HepG2 (cell line): ENCODE measurements around the gene SEMA4B. TPM values are rescaled to one million over a fixed set of nuclear protein-coding genes. Genes with fewer than 3 reads are reported as not detected.

Source experiments
- ATF5 ChIP-seq: sonication (generic); formaldehyde crosslinking; IDR thresholded peaks from 2 replicates; pipeline ENCODE4 v1.4.0; 2020; ENCODE audit warnings: mild to moderate bottlenecking, low read depth, missing genetic modification reagents
- BRCA1 ChIP-seq: sonication (generic); formaldehyde crosslinking; IDR thresholded peaks from 2 replicates; pipeline ENCODE4 v1.4.0; 2020; ENCODE audit warnings: missing genetic modification reagents
- CREB1 ChIP-seq, 2 experiments: fragments of 450-650 bp in 1 of 2; IDR thresholded peaks; 2 replicates each; pipeline ENCODE4 v1.6.1; 2016 to 2017; ENCODE audit warnings: control low read depth in 1 of 2, mild to moderate bottlenecking in 1 of 2, missing compliant biosample characterization in 1 of 2, missing genetic modification characterization in 1 of 2
- CREB3 ChIP-seq: sonication (generic); formaldehyde crosslinking; IDR thresholded peaks from 2 replicates; pipeline ENCODE4 v1.5.0; 2020; ENCODE audit warnings: missing genetic modification reagents
- HES4 ChIP-seq: sonication (generic); formaldehyde crosslinking; IDR thresholded peaks from 2 replicates; pipeline ENCODE4 v1.9.0; 2021; ENCODE audit warnings: mild to moderate bottlenecking, missing genetic modification reagents, borderline replicate concordance
- KDM5B ChIP-seq: sonication (generic); formaldehyde crosslinking; IDR thresholded peaks from 2 replicates; pipeline ENCODE4 v1.4.0; 2020; ENCODE audit warnings: missing genetic modification reagents, mild to moderate bottlenecking, borderline replicate concordance
- MXD4 ChIP-seq: IDR thresholded peaks from 2 replicates; pipeline ENCODE4 v1.6.1; 2016; ENCODE audit warnings: mild to moderate bottlenecking, missing biosample characterization, missing genetic modification reagents
- NFKB2 ChIP-seq: sonication (generic); formaldehyde crosslinking; IDR thresholded peaks from 2 replicates; pipeline ENCODE4 v1.4.0; 2020; ENCODE audit warnings: missing genetic modification reagents, borderline replicate concordance
- RARA ChIP-seq: IDR thresholded peaks from 2 replicates; pipeline ENCODE4 v1.6.1; 2016; ENCODE audit warnings: missing genetic modification reagents, missing compliant biosample characterization
- RARG ChIP-seq: sonication (generic); formaldehyde crosslinking; IDR thresholded peaks from 2 replicates; pipeline ENCODE4 v1.4.0; 2020; ENCODE audit warnings: low read depth, mild to moderate bottlenecking, missing genetic modification reagents
- RXRB ChIP-seq: IDR thresholded peaks from 2 replicates; pipeline ENCODE4 v1.6.1; 2016; ENCODE audit warnings: borderline replicate concordance, missing genetic modification reagents, missing compliant biosample characterization
- SRSF9 ChIP-seq: fragments of 200-400 bp; formaldehyde crosslinking; IDR thresholded peaks from 2 replicates; pipeline ENCODE4 v1.6.1; 2018; ENCODE audit warnings: borderline replicate concordance, mild to moderate bottlenecking, low read depth, low read length; ENCODE audit not compliant: insufficient read depth, poor library complexity, severe bottlenecking
- SYNCRIP ChIP-seq: fragments of 200-400 bp; formaldehyde crosslinking; IDR thresholded peaks from 2 replicates; pipeline ENCODE4 v1.6.1; 2018; ENCODE audit warnings: mild to moderate bottlenecking, low read depth, low read length; ENCODE audit not compliant: insufficient read depth
- ZGPAT ChIP-seq: IDR thresholded peaks from 2 replicates; pipeline ENCODE4 v1.6.1; 2016; ENCODE audit warnings: mild to moderate bottlenecking
- ZKSCAN5 ChIP-seq: sonication (generic); formaldehyde crosslinking; IDR thresholded peaks from 2 replicates; pipeline ENCODE4 v1.5.1; 2020; ENCODE audit warnings: mild to moderate bottlenecking, missing genetic modification reagents
- ZMAT3 ChIP-seq: sonication (generic); formaldehyde crosslinking; conservative IDR thresholded peaks from 2 replicates; pipeline ENCODE4 v1.7.0; 2021; ENCODE audit warnings: missing genetic modification reagents
- ZNF235 ChIP-seq: sonication (generic); formaldehyde crosslinking; IDR thresholded peaks from 2 replicates; pipeline ENCODE4 v1.8.1; 2023; ENCODE audit warnings: mild to moderate bottlenecking, missing genetic modification reagents, borderline replicate concordance
- ZNF550 ChIP-seq: sonication (generic); formaldehyde crosslinking; IDR thresholded peaks from 2 replicates; pipeline ENCODE4 v1.4.0; 2020; ENCODE audit warnings: mild to moderate bottlenecking, missing genetic modification reagents, borderline replicate concordance
- ZNF589 ChIP-seq: sonication (generic); formaldehyde crosslinking; conservative IDR thresholded peaks from 2 replicates; pipeline ENCODE4 v1.8.0; 2022; ENCODE audit warnings: mild to moderate bottlenecking, moderate library complexity, missing genetic modification reagents
- ZNF800 ChIP-seq: sonication (generic); formaldehyde crosslinking; IDR thresholded peaks from 2 replicates; pipeline ENCODE4 v1.4.0; 2020; ENCODE audit warnings: missing genetic modification reagents
- ZNF83 ChIP-seq: sonication (generic); formaldehyde crosslinking; IDR thresholded peaks from 2 replicates; pipeline ENCODE4 v1.4.0; 2020; ENCODE audit warnings: missing genetic modification reagents, mild to moderate bottlenecking, borderline replicate concordance
- polyA plus RNA-seq, 8 experiments: library from polyadenylated mRNA; depleted of rRNA in 3 of 8; stranded (reverse) in 7 of 8; unstranded in 1 of 8; fragments of >200 nt; fragmentation: Illumina TruSeq in 4 of 8; extraction: Trizol in 4 of 8; gene quantifications; 2 replicates each; pipeline versions ENCODE4 v1.2.1 to v1.2.3, GENCODE V29; 2011 to 2016; ENCODE audit warnings: low read depth in 4 of 8, missing spikeins in 1 of 8, mixed read lengths in 1 of 8; ENCODE audit not compliant: insufficient read depth in 1 of 8
- total RNA-seq, 5 experiments: library from RNA; depleted of rRNA; stranded (reverse); fragments of >200 nt; fragmentation: Illumina TruSeq; extraction: Trizol; gene quantifications; 2 replicates each; pipeline ENCODE4 v1.2.3, GENCODE V29; 2016; ENCODE audit warnings: low read depth in 1 of 5
- TF ChIP-seq, protein P1 (sequence below): sonication (generic); formaldehyde crosslinking; IDR thresholded peaks from 2 replicates; pipeline ENCODE4 v1.9.0; 2021; ENCODE audit warnings: missing genetic modification reagents, borderline replicate concordance

The SEMA4B gene
- total and polyA plus RNA-seq, 2 of the 13 experiments (the other 11 are each of a cell fraction or from before 2014, with no cell fraction given) = 2.1 to 17.0 TPM

- TF ChIP-seq ATF5 (CRISPR knock-in tag) = no peak
- peak; percentile 71 for TF ChIP-seq RARA (CRISPR knock-in tag)
- peak; percentile 70; the same call in 1 of the 2 replicates for TF ChIP-seq KDM5B (CRISPR knock-in tag)
- no peak for TF ChIP-seq ZNF550 (CRISPR knock-in tag)
- TF ChIP-seq ZNF83 (CRISPR knock-in tag) = 0 out of 2 replicates have a peak, but pooled peaks have one; percentile 11
- TF ChIP-seq ZNF800 (CRISPR knock-in tag) = peak; percentile 89
- TF ChIP-seq ZNF589 (CRISPR knock-in tag) = no peak
- TF ChIP-seq ZKSCAN5 = no peak
- TF ChIP-seq CREB1 (IDR thresholded peaks at IDR 0.05) = no peak
- no peak for TF ChIP-seq CREB1 (CRISPR knock-in tag; IDR thresholded peaks at IDR 0.05)
- peak; percentile 63; the same call in 1 of the 2 replicates for TF ChIP-seq NFKB2 (CRISPR knock-in tag)
- no peak for TF ChIP-seq CREB3 (CRISPR knock-in tag)
- 0 out of 2 replicates have a peak, but pooled peaks have one; percentile 60 for TF ChIP-seq MXD4 (CRISPR knock-in tag)
- TF ChIP-seq SRSF9 = no peak
- TF ChIP-seq, protein P1, sequence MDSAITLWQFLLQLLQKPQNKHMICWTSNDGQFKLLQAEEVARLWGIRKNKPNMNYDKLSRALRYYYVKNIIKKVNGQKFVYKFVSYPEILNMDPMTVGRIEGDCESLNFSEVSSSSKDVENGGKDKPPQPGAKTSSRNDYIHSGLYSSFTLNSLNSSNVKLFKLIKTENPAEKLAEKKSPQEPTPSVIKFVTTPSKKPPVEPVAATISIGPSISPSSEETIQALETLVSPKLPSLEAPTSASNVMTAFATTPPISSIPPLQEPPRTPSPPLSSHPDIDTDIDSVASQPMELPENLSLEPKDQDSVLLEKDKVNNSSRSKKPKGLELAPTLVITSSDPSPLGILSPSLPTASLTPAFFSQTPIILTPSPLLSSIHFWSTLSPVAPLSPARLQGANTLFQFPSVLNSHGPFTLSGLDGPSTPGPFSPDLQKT = no peak
- TF ChIP-seq RXRB (CRISPR knock-in tag) = no peak; the same call in 1 of the 2 replicates
- peak; percentile 69; the same call in 1 of the 2 replicates for TF ChIP-seq ZGPAT
- TF ChIP-seq HES4 (CRISPR knock-in tag) = no peak; the same call in 1 of the 2 replicates
- no peak for TF ChIP-seq ZNF235
- no peak for TF ChIP-seq SYNCRIP
- TF ChIP-seq BRCA1 (CRISPR knock-in tag) = peak; percentile 56; the same call in 1 of the 2 replicates
- peak; percentile 79; the same call in 1 of the 2 replicates for TF ChIP-seq ZMAT3 (CRISPR knock-in tag)
- TF ChIP-seq RARG (CRISPR knock-in tag) = no peak
Measured at GRCh38 chr15:90184786-90185704, 16.1 kb upstream of the SEMA4B start (continued).
